ENCODE results near the gene TAF4.

GRCh38 chr20:62096421-62097380, 31.0 kb upstream of the TAF4 start:
- TF ChIP-seq CTCF (IDR thresholded peaks at IDR 0.05) (no peak), POLR2AphosphoS5 (IDR thresholded peaks at IDR 0.05) (no peak), POLR2A (IDR thresholded peaks at IDR 0.05) (no peak)
